HepG2 (cell line): ENCODE measurements around the gene SBNO2. TPM values are rescaled to one million over a fixed set of nuclear protein-coding genes. Genes with fewer than 3 reads are reported as not detected.

Source experiments
- BRCA1 ChIP-seq: sonication (generic); formaldehyde crosslinking; IDR thresholded peaks from 2 replicates; pipeline ENCODE4 v1.4.0; 2020; ENCODE audit warnings: missing genetic modification reagents
- ETV5 ChIP-seq: IDR thresholded peaks from 2 replicates; pipeline ENCODE4 v1.6.1; 2018; ENCODE audit warnings: missing biosample characterization, missing genetic modification reagents, inconsistent platforms, borderline replicate concordance
- FLYWCH1 ChIP-seq: sonication (generic); formaldehyde crosslinking; IDR thresholded peaks from 2 replicates; pipeline ENCODE4 v1.8.1; 2023; ENCODE audit warnings: mild to moderate bottlenecking, missing genetic modification reagents
- JDP2 ChIP-seq: sonication (generic); formaldehyde crosslinking; IDR thresholded peaks from 2 replicates; pipeline ENCODE4 v1.8.1; 2022; ENCODE audit warnings: missing genetic modification reagents, borderline replicate concordance
- NCOA1 ChIP-seq: sonication (generic); formaldehyde crosslinking; IDR thresholded peaks from 2 replicates; pipeline ENCODE4 v1.9.0; 2021; ENCODE audit warnings: missing genetic modification reagents
- SRSF1 ChIP-seq: fragments of 200-400 bp; formaldehyde crosslinking; optimal IDR thresholded peaks from 2 replicates; pipeline ENCODE3; 2017; ENCODE audit warnings: mild to moderate bottlenecking, low read depth, low read length, moderate library complexity
- SRY ChIP-seq: sonication (generic); formaldehyde crosslinking; IDR thresholded peaks from 2 replicates; pipeline ENCODE4 v1.8.0; 2022; ENCODE audit warnings: mild to moderate bottlenecking, missing genetic modification reagents
- TFDP1 ChIP-seq: IDR thresholded peaks from 2 replicates; pipeline ENCODE4 v1.6.1; 2016; ENCODE audit warnings: missing compliant biosample characterization, missing genetic modification reagents, borderline replicate concordance
- ZMAT3 ChIP-seq: sonication (generic); formaldehyde crosslinking; conservative IDR thresholded peaks from 2 replicates; pipeline ENCODE4 v1.7.0; 2021; ENCODE audit warnings: missing genetic modification reagents
- ZNF362 ChIP-seq: sonication (generic); formaldehyde crosslinking; IDR thresholded peaks from 2 replicates; pipeline ENCODE4 v1.4.0; 2020; ENCODE audit warnings: missing genetic modification reagents, mild to moderate bottlenecking, borderline replicate concordance
- ZNF576 ChIP-seq: sonication (generic); formaldehyde crosslinking; IDR thresholded peaks from 2 replicates; pipeline ENCODE4 v1.4.0; 2020; ENCODE audit warnings: mild to moderate bottlenecking, missing genetic modification reagents
- polyA plus RNA-seq, 8 experiments: library from polyadenylated mRNA; depleted of rRNA in 3 of 8; stranded (reverse) in 7 of 8; unstranded in 1 of 8; fragments of >200 nt; fragmentation: Illumina TruSeq in 4 of 8; extraction: Trizol in 4 of 8; gene quantifications; 2 replicates each; pipeline versions ENCODE4 v1.2.1 to v1.2.3, GENCODE V29; 2011 to 2016; ENCODE audit warnings: low read depth in 4 of 8, missing spikeins in 1 of 8, mixed read lengths in 1 of 8; ENCODE audit not compliant: insufficient read depth in 1 of 8
- total RNA-seq, 5 experiments: library from RNA; depleted of rRNA; stranded (reverse); fragments of >200 nt; fragmentation: Illumina TruSeq; extraction: Trizol; gene quantifications; 2 replicates each; pipeline ENCODE4 v1.2.3, GENCODE V29; 2016; ENCODE audit warnings: low read depth in 1 of 5
- TF ChIP-seq, protein P1 (sequence below): IDR thresholded peaks from 2 replicates; pipeline ENCODE4 v1.6.1; 2016; ENCODE audit warnings: low read depth, borderline replicate concordance
- TF ChIP-seq, protein P2 (sequence below): sonication (generic); formaldehyde crosslinking; IDR thresholded peaks from 2 replicates; pipeline ENCODE4 v1.4.0; 2020; ENCODE audit warnings: mild to moderate bottlenecking, missing genetic modification reagents

SBNO2 gene
- total and polyA plus RNA-seq, 2 of the 13 experiments (the other 11 are each of a cell fraction or from before 2014, with no cell fraction given) = 8.6 to 10.4 TPM

DNA sequence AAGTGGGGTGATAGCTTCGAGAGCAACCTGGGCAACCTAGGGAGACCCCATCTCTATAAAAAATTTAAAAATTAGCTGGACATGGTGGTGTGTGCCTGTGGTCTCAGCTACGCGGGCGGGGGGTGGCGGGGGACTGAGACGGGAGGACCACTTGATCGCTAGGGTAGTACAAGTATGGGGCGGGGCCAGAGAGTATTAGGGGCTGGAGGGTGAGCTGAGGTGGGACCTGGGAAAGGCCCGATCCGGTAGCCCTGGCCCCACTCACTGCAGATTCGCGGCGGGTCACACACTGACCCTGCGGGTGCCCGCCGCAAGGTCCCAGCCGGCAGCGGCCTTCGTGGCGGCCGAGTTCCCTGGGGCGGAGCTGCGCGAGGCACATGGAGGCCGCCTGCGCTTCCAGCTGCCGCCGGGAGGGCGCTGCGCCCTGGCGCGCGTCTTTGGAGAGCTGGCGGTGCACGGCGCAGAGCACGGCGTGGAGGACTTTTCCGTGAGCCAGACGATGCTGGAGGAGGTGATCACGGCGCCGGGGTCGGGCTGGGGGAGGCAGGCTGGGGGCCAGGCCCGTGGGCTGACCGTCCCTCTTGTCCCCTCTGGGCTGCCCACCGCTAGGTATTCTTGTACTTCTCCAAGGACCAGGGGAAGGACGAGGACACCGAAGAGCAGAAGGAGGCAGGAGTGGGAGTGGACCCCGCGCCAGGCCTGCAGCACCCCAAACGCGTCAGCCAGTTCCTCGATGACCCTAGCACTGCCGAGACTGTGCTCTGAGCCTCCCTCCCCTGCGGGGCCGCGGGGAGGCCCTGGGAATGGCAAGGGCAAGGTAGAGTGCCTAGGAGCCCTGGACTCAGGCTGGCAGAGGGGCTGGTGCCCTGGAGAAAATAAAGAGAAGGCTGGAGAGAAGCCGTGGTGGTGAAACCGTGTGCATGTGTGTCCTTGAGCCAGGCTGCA is 109.1 kb downstream of the SBNO2 start (continued):
- TF ChIP-seq SRY (CRISPR knock-in tag) = 0 out of 2 replicates have a peak, but pooled peaks have one; percentile 46
- TF ChIP-seq, protein P1, sequence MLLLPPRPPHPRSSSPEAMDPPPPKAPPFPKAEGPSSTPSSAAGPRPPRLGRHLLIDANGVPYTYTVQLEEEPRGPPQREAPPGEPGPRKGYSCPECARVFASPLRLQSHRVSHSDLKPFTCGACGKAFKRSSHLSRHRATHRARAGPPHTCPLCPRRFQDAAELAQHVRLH (CRISPR knock-in tag) = peak; percentile 39; the same call in 1 of the 2 replicates
- peak; percentile 88; the same call in 1 of the 2 replicates for TF ChIP-seq TFDP1 (CRISPR knock-in tag)
- TF ChIP-seq, protein P2, sequence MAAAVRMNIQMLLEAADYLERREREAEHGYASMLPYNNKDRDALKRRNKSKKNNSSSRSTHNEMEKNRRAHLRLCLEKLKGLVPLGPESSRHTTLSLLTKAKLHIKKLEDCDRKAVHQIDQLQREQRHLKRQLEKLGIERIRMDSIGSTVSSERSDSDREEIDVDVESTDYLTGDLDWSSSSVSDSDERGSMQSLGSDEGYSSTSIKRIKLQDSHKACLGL (CRISPR knock-in tag) = peak; percentile 61
- no peak for TF ChIP-seq BRCA1 (CRISPR knock-in tag)
- 0 out of 2 replicates have a peak, but pooled peaks have one; percentile 18 for TF ChIP-seq ZNF576 (CRISPR knock-in tag)
- TF ChIP-seq NCOA1 (CRISPR knock-in tag) = no peak
- TF ChIP-seq FLYWCH1 (CRISPR knock-in tag) = peak; percentile 73; the same call in 1 of the 2 replicates
- peak; percentile 25; the same call in 1 of the 2 replicates for TF ChIP-seq ETV5
- peak; percentile 46; the same call in 1 of the 2 replicates for TF ChIP-seq ZMAT3
- no peak for TF ChIP-seq ZNF362 (CRISPR knock-in tag)
- no peak for TF ChIP-seq SRSF1
- no peak for TF ChIP-seq JDP2 (CRISPR knock-in tag)
